H9 (cell line): Measurements from ENCODE around the gene MIER1. TPM values are rescaled to one million over a fixed set of nuclear protein-coding genes. Genes with fewer than 3 reads are reported as not detected.

Experiments used
- DNase-seq: peaks from one replicate; pipeline ENCODE4 v3.0.0-alpha.2; 2017
- H2AFZ ChIP-seq: one replicate; pipeline ENCODE4 v1.6.1; 2013; ENCODE audit warnings: mild to moderate bottlenecking, low read length, control low read depth, moderate library complexity
- H2AK5ac ChIP-seq: 2 replicates; pipeline ENCODE4 v1.6.1; 2013; ENCODE audit warnings: low read length, control low read depth, mixed read lengths; ENCODE audit not compliant: insufficient read length
- H2BK120ac ChIP-seq: one replicate; pipeline ENCODE4 v1.6.1; 2013; ENCODE audit warnings: low read depth, mild to moderate bottlenecking, low read length, control low read depth, inconsistent platforms; ENCODE audit not compliant: poor library complexity, severe bottlenecking
- H2BK12ac ChIP-seq: 2 replicates; pipeline ENCODE4 v1.6.1; 2013; ENCODE audit warnings: low read length, control low read depth, mixed read lengths, low read depth; ENCODE audit not compliant: insufficient read length
- H2BK15ac ChIP-seq: 2 replicates; pipeline ENCODE4 v1.6.1; 2013; ENCODE audit warnings: low read depth, low read length, control low read depth
- H2BK20ac ChIP-seq: one replicate; pipeline ENCODE4 v1.6.1; 2013; ENCODE audit warnings: low read depth, mild to moderate bottlenecking, low read length, control low read depth, inconsistent platforms; ENCODE audit not compliant: poor library complexity, severe bottlenecking
- H2BK5ac ChIP-seq: 2 replicates; pipeline ENCODE4 v1.6.1; 2013; ENCODE audit warnings: low read length, control low read depth, mixed read lengths; ENCODE audit not compliant: insufficient read length
- H3K14ac ChIP-seq: 2 replicates; pipeline ENCODE4 v1.6.1; 2013; ENCODE audit warnings: low read length, control low read depth; ENCODE audit not compliant: insufficient read depth
- H3K18ac ChIP-seq: 2 replicates; pipeline ENCODE4 v1.6.1; 2013; ENCODE audit warnings: low read depth, mild to moderate bottlenecking, mixed read lengths, low read length, control low read depth; ENCODE audit not compliant: insufficient read length
- H3K23ac ChIP-seq: 2 replicates; pipeline ENCODE4 v1.6.1; 2013; ENCODE audit warnings: low read length, control low read depth, mixed read lengths, low read depth; ENCODE audit not compliant: insufficient read length
- H3K23me2 ChIP-seq: 2 replicates; pipeline ENCODE4 v1.6.1; 2013; ENCODE audit warnings: low read depth, mild to moderate bottlenecking, mixed read lengths, low read length, control low read depth; ENCODE audit not compliant: insufficient read length, poor library complexity, severe bottlenecking
- H3K27ac ChIP-seq: 2 replicates; pipeline ENCODE4 v1.5.1; 2013; ENCODE audit warnings: low read length, control low read depth, mixed read lengths, low read depth; ENCODE audit not compliant: insufficient read length
- H3K27me3 ChIP-seq: 2 replicates; pipeline ENCODE4 v1.6.1; 2013; ENCODE audit warnings: low read length, control low read depth, inconsistent platforms; ENCODE audit not compliant: insufficient read depth
- H3K4ac ChIP-seq: 2 replicates; pipeline ENCODE4 v1.6.1; 2013; ENCODE audit warnings: low read depth, mild to moderate bottlenecking, control low read depth, inconsistent platforms, low read length, moderate library complexity
- H3K4me1 ChIP-seq: 2 replicates; pipeline ENCODE4 v1.6.1; 2013; ENCODE audit warnings: low read length, control low read depth, inconsistent platforms; ENCODE audit not compliant: insufficient read depth
- H3K4me2 ChIP-seq: 2 replicates; pipeline ENCODE4 v1.6.1; 2013; ENCODE audit warnings: low read length, control low read depth, mixed read lengths; ENCODE audit not compliant: insufficient read length, insufficient read depth
- H3K56ac ChIP-seq: 2 replicates; pipeline ENCODE4 v1.6.1; 2013; ENCODE audit warnings: low read depth, mild to moderate bottlenecking, mixed read lengths, low read length, control low read depth; ENCODE audit not compliant: insufficient read length
- H3K79me1 ChIP-seq: 2 replicates; pipeline ENCODE4 v1.6.1; 2013; ENCODE audit warnings: low read depth, mild to moderate bottlenecking, moderate library complexity, low read length, control low read depth, inconsistent platforms; ENCODE audit not compliant: insufficient read depth, poor library complexity, severe bottlenecking
- H3K79me2 ChIP-seq: 2 replicates; pipeline ENCODE4 v1.6.1; 2013; ENCODE audit warnings: low read length, control low read depth, inconsistent platforms; ENCODE audit not compliant: insufficient read depth
- H3K9ac ChIP-seq: 2 replicates; pipeline ENCODE4 v1.6.1; 2013; ENCODE audit warnings: low read length, control low read depth, mixed read lengths; ENCODE audit not compliant: insufficient read length; ENCODE audit errors: extremely low read depth
- H3K9me3 ChIP-seq: one replicate; pipeline ENCODE4 v1.6.1; 2013; ENCODE audit warnings: low read depth, low read length, inconsistent platforms; ENCODE audit not compliant: control insufficient read depth
- H3T11ph ChIP-seq: one replicate; pipeline ENCODE4 v1.6.1; 2013; ENCODE audit warnings: mild to moderate bottlenecking, low read length, control low read depth, inconsistent platforms
- H4K20me1 ChIP-seq: one replicate; pipeline ENCODE4 v1.6.1; 2013; ENCODE audit not compliant: control insufficient read depth, insufficient read length, insufficient read depth
- H4K5ac ChIP-seq: 2 replicates; pipeline ENCODE4 v1.6.1; 2013; ENCODE audit warnings: low read depth, mild to moderate bottlenecking, mixed read lengths, low read length, control low read depth; ENCODE audit not compliant: insufficient read length
- H4K8ac ChIP-seq: replicated peaks from 2 replicates; pipeline ENCODE4 v1.6.1; 2013; ENCODE audit warnings: low read length, control low read depth, mixed read lengths, low read depth; ENCODE audit not compliant: insufficient read length
- H4K91ac ChIP-seq: 2 replicates; pipeline ENCODE4 v1.6.1; 2013; ENCODE audit warnings: low read depth, mild to moderate bottlenecking, moderate library complexity, mixed read lengths, low read length, control low read depth; ENCODE audit not compliant: insufficient read length
- H3K27ac Mint-ChIP-seq, 3 experiments: 2 replicates in 2 of 3; 3 replicates in 1 of 3; pipeline ENCODE4 v1.8.0; 2020 to 2021; ENCODE audit warnings: mixed read lengths in 3 of 3, mild to moderate bottlenecking in 1 of 3, moderate library complexity in 1 of 3
- H3K27me3 Mint-ChIP-seq: 2 replicates; pipeline ENCODE4 v1.8.0; 2021; ENCODE audit warnings: low read depth, mild to moderate bottlenecking, moderate library complexity, mixed read lengths
- H3K36me3 Mint-ChIP-seq, 3 experiments: 2 replicates in 2 of 3; 3 replicates in 1 of 3; pipeline ENCODE4 v1.8.0; 2020 to 2021; ENCODE audit warnings: low read depth in 3 of 3, mixed read lengths in 3 of 3; ENCODE audit not compliant: insufficient read depth in 1 of 3
- H3K4me1 Mint-ChIP-seq, 2 experiments: 2 replicates each; pipeline ENCODE4 v1.8.0; 2020; ENCODE audit warnings: mixed read lengths in 2 of 2
- H3K4me3 Mint-ChIP-seq, 2 experiments: 2 replicates in 1 of 2; 3 replicates in 1 of 2; pipeline ENCODE4 v1.8.0; 2020 to 2021; ENCODE audit warnings: mild to moderate bottlenecking in 2 of 2, mixed read lengths in 2 of 2, moderate library complexity in 1 of 2
- H3K9me3 Mint-ChIP-seq, 2 experiments: 2 replicates in 1 of 2; 3 replicates in 1 of 2; pipeline ENCODE4 v1.8.0; 2020; ENCODE audit warnings: mild to moderate bottlenecking in 2 of 2, mixed read lengths in 2 of 2, moderate library complexity in 1 of 2
- CTCF ChIP-seq: fragments of 200-600 bp; sonication (generic); conservative IDR thresholded peaks from 3 replicates; pipeline ENCODE4 v1.8.0; 2021; ENCODE audit warnings: antibody characterized with exemption, mild to moderate bottlenecking
- WGBS: extraction: QIAGEN DNeasy Blood & Tissue Kit; methylation state at CpG from one replicate; pipeline ENCODE4 v1.1.7; 2013; ENCODE audit warnings: missing lambda C conversion rate, low lambda C conversion rate, mixed read lengths; ENCODE audit not compliant: insufficient read length; ENCODE audit errors: extremely low coverage; 5-methylcytosine and 5-hydroxymethylcytosine counted together
- total RNA-seq: library from RNA; stranded (reverse); gene quantifications from 2 replicates; pipeline ENCODE4 v1.2.1, GENCODE V29; 2021

The MIER1 gene
- total RNA-seq, 1 experiment from 2014 or later = 28.5 TPM

GRCh38 chr1:66944330-66945274 lies 19.8 kb downstream of the MIER1 start:
- H2AFZ ChIP-seq = no peak overlapping the region
- no peak overlapping the region for H3T11ph ChIP-seq
- no peak overlapping the region for H3K18ac ChIP-seq
- no peaks in the 10 kb centered on the region for H3K23me2 ChIP-seq
- no peak overlapping the region for H4K5ac ChIP-seq
- no peaks in the 10 kb centered on the region for H3K9me3 ChIP-seq
- H3K14ac ChIP-seq = no peak overlapping the region
- H4K20me1 ChIP-seq = no peaks in the 10 kb centered on the region
- no peaks in the 10 kb centered on the region for H3K4me1 ChIP-seq
- H3K27ac ChIP-seq = no peak overlapping the region
- TF ChIP-seq CTCF = no peak
- H2BK15ac ChIP-seq = no peak overlapping the region
- no peak overlapping the region for H3K56ac ChIP-seq
- no CpG with 5 or more reads among the region's 7 CpGs for WGBS
- no peak overlapping the region for H2BK5ac ChIP-seq
- no peaks in the 10 kb centered on the region for H3K27me3 Mint-ChIP-seq
- H3K9me3 Mint-ChIP-seq = no peaks in the 10 kb centered on the region
- no peak for DNase-seq
- H3K79me1 ChIP-seq = peaks cover 2% of the 10 kb centered on the region
- no peak overlapping the region for H2AK5ac ChIP-seq
- no peak overlapping the region for H4K91ac ChIP-seq
- H3K4me2 ChIP-seq = no peak overlapping the region
- peaks cover 8 to 36% (median 21%) of the 10 kb centered on the region in 3 experiments; a peak in 6 of 7 replicates for H3K36me3 Mint-ChIP-seq
- H3K4me1 Mint-ChIP-seq = peaks cover 9 to 13% of the 10 kb centered on the region in 2 experiments
- peak overlapping the region in 1 of 3 experiments; percentile 84; a peak in 1 of 7 replicates for H3K27ac Mint-ChIP-seq
- H3K9ac ChIP-seq = no peak overlapping the region
- no peaks in the 10 kb centered on the region for H3K27me3 ChIP-seq
- H4K8ac ChIP-seq = no peak overlapping the region
- H2BK20ac ChIP-seq = no peak overlapping the region
- H2BK120ac ChIP-seq = no peak overlapping the region
- no peak overlapping the region for H3K4ac ChIP-seq
- 0 out of 2 replicates have a peak, but pooled peaks cover 2% of the 10 kb centered on the region for H3K79me2 ChIP-seq
- no peak overlapping the region for H3K23ac ChIP-seq
- H3K4me3 Mint-ChIP-seq = no peak overlapping the region
- no peak overlapping the region for H2BK12ac ChIP-seq
